ENCODE measurements around the gene TNFRSF13B.
"Not testable (repeated sequence)": the region's sequence is repeated elsewhere in the genome, so short reads cannot be mapped to it uniquely, and the experiment has no call there.

GRCh38 chr17:17007891-17008290 lies 36.0 kb upstream of the TNFRSF13B start:
- TF ChIP-seq, protein P1, sequence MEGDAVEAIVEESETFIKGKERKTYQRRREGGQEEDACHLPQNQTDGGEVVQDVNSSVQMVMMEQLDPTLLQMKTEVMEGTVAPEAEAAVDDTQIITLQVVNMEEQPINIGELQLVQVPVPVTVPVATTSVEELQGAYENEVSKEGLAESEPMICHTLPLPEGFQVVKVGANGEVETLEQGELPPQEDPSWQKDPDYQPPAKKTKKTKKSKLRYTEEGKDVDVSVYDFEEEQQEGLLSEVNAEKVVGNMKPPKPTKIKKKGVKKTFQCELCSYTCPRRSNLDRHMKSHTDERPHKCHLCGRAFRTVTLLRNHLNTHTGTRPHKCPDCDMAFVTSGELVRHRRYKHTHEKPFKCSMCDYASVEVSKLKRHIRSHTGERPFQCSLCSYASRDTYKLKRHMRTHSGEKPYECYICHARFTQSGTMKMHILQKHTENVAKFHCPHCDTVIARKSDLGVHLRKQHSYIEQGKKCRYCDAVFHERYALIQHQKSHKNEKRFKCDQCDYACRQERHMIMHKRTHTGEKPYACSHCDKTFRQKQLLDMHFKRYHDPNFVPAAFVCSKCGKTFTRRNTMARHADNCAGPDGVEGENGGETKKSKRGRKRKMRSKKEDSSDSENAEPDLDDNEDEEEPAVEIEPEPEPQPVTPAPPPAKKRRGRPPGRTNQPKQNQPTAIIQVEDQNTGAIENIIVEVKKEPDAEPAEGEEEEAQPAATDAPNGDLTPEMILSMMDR (IDR thresholded peaks at IDR 0.05) = not testable (repeated sequence)
- not testable (repeated sequence) for TF ChIP-seq POLR2A (IDR thresholded peaks at IDR 0.05)
